HuH-7 (cell line): Measurements from ENCODE around the gene USH1G.
"Not testable (repeated sequence)": the region's sequence is repeated elsewhere in the genome, so short reads cannot be mapped to it uniquely, and the experiment has no call there.

Experiments
- DNase-seq: peaks from one replicate; pipeline ENCODE4 v3.0.0; 2011; ENCODE audit warnings: low spot score

USH1G gene

GRCh38 chr17:74922694-74923537, at the start of gene USH1G:
TSS of gene USH1G (minus strand) at chr17:74923255. CDS start at chr17:74923073, 182 bp downstream.
- DNase-seq = peak; percentile 79

- peak; percentile 78 for DNase-seq
Observed at GRCh38 chr17:74972107-74972972, 49.3 kb upstream of the USH1G start, which contains the start of gene HID1. TSS of gene HID1 (minus strand) at chr17:74972759. CDS start at chr17:74972656, 103 bp downstream.

GRCh38 chr17:74971842-74972106, 48.7 kb upstream of the USH1G start:
- DNase-seq = peak; percentile 54

GRCh38 chr17:74971069-74971841, 48.2 kb upstream of the USH1G start:
- no peak for DNase-seq

- DNase-seq = no peak
Observed at GRCh38 chr17:74970395-74970794, 47.3 kb upstream of the USH1G start.

- not testable (repeated sequence) for DNase-seq
Observed at GRCh38 chr17:74969501-74969900, 46.4 kb upstream of the USH1G start.

- no peak for DNase-seq
Observed at GRCh38 chr17:74968361-74968780, 45.3 kb upstream of the USH1G start.

GRCh38 chr17:74964988-74965622, 42.0 kb upstream of the USH1G start:
- no peak for DNase-seq

GRCh38 chr17:74964246-74964761, 41.2 kb upstream of the USH1G start:
- no peak for DNase-seq

GRCh38 chr17:74963656-74964055, 40.6 kb upstream of the USH1G start:
- DNase-seq = peak; percentile 59

- DNase-seq = no peak
Observed at GRCh38 chr17:74962622-74963394, 39.8 kb upstream of the USH1G start.

- peak; percentile 97 for DNase-seq
Observed at GRCh38 chr17:74961657-74962350, 38.7 kb upstream of the USH1G start.

GRCh38 chr17:74960570-74961342, 37.7 kb upstream of the USH1G start:
- peak; percentile 97 for DNase-seq

- DNase-seq = no peak
Observed at GRCh38 chr17:74959826-74960515, 36.9 kb upstream of the USH1G start.

GRCh38 chr17:74957935-74958740, 35.1 kb upstream of the USH1G start:
- DNase-seq = peak; percentile 96

- DNase-seq = no peak
Observed at GRCh38 chr17:74956093-74956492, 33.0 kb upstream of the USH1G start.

GRCh38 chr17:74954665-74955421, 31.8 kb upstream of the USH1G start:
- DNase-seq = no peak
